ENCODE data around the gene INO80B.
"Not testable (repeated sequence)": the region's sequence is repeated elsewhere in the genome, so short reads cannot be mapped to it uniquely, and the experiment has no call there.

The INO80B gene

GRCh38 chr2:74482801-74483674 is 28.2 kb downstream of the INO80B start, which contains the start of the genes CCDC142 and TTC31:
Gene CCDC142, minus strand, starts transcription at chr2:74482998. Its CDS starts 161 bp downstream, at chr2:74482837.
Gene TTC31, plus strand, starts transcription at chr2:74483081. Its CDS starts 15 bp downstream, at chr2:74483096.
- peak; percentile 95 for DNase-seq

GRCh38 chr2:74483675-74484164 is 28.8 kb downstream of the INO80B start:
- not testable (repeated sequence) for DNase-seq

- no peak for DNase-seq
Measured at GRCh38 chr2:74486141-74486540, 31.3 kb downstream of the INO80B start.

- no peak for DNase-seq
Measured at GRCh38 chr2:74488643-74489481, 34.0 kb downstream of the INO80B start.

- DNase-seq: no peak
Measured at GRCh38 chr2:74489906-74490305, 35.0 kb downstream of the INO80B start.

- DNase-seq: no peak
Measured at GRCh38 chr2:74491648-74492544, 37.0 kb downstream of the INO80B start.

- DNase-seq: no peak
Measured at GRCh38 chr2:74493546-74493945, 38.7 kb downstream of the INO80B start.

GRCh38 chr2:74495440-74495839 is 40.6 kb downstream of the INO80B start:
- no peak for DNase-seq

GRCh38 chr2:74496997-74497776 is 42.3 kb downstream of the INO80B start:
- no peak for DNase-seq

- DNase-seq: peak; percentile 37
Measured at GRCh38 chr2:74497777-74498499, 43.1 kb downstream of the INO80B start.

GRCh38 chr2:74498500-74499266 is 43.8 kb downstream of the INO80B start:
- no peak for DNase-seq

- DNase-seq: no peak
Measured at GRCh38 chr2:74499267-74499939, 44.5 kb downstream of the INO80B start, which contains the start of gene LBX2. Gene LBX2, minus strand, starts transcription at chr2:74499603. Its CDS starts 66 bp downstream, at chr2:74499537.

- no peak for DNase-seq
Measured at GRCh38 chr2:74499940-74500577, 45.2 kb downstream of the INO80B start.

GRCh38 chr2:74500578-74500946 is 45.7 kb downstream of the INO80B start:
- DNase-seq: no peak

- no peak for DNase-seq
Measured at GRCh38 chr2:74501335-74502071, 46.6 kb downstream of the INO80B start.

- no peak for DNase-seq
Measured at GRCh38 chr2:74502147-74502719, 47.3 kb downstream of the INO80B start.

GRCh38 chr2:74502720-74503505 is 48.0 kb downstream of the INO80B start:
- peak; percentile 48 for DNase-seq
